ENCODE results near the gene SHISAL1. TPM values are rescaled to one million over a fixed set of nuclear protein-coding genes. Genes with fewer than 3 reads are reported as not detected.
"Not testable (repeated sequence)": the region's sequence is repeated elsewhere in the genome, so short reads cannot be mapped to it uniquely, and the experiment has no call there.

Gene SHISAL1
- total RNA-seq, 6 experiments from 2014 or later: not detected

GRCh38 chr22:44328762-44329161 lies 16.0 kb upstream of the SHISAL1 start:
- Mint-ChIP-seq H3K27me3 (ENCODE audit: insufficient read depth) (peaks cover 35% of the 10 kb centered on the region), H3K4me1 (ENCODE audit: low read depth) (peaks cover 19% of the 10 kb centered on the region), H3K27ac (no peak overlapping the region), H3K9me3 (no peaks in the 10 kb centered on the region), H3K36me3 (ENCODE audit: low read depth) (no peaks in the 10 kb centered on the region), H3K4me3 (no peak overlapping the region)
- DNase-seq: no peak
- TF ChIP-seq CTCF (IDR thresholded peaks at IDR 0.05): no peak

GRCh38 chr22:44328326-44328725 lies 15.6 kb upstream of the SHISAL1 start:
- Mint-ChIP-seq H3K27me3 (ENCODE audit: insufficient read depth) (peaks cover 35% of the 10 kb centered on the region), H3K27ac (no peak overlapping the region), H3K4me3 (no peak overlapping the region), H3K9me3 (no peaks in the 10 kb centered on the region), H3K4me1 (ENCODE audit: low read depth) (peaks cover 19% of the 10 kb centered on the region), H3K36me3 (ENCODE audit: low read depth) (no peaks in the 10 kb centered on the region)
- DNase-seq: no peak
- no peak for TF ChIP-seq CTCF (IDR thresholded peaks at IDR 0.05)

- H3K4me1 Mint-ChIP-seq (ENCODE audit: low read depth): peaks cover 14% of the 10 kb centered on the region
- no peak for TF ChIP-seq CTCF (IDR thresholded peaks at IDR 0.05)
- H3K4me3 Mint-ChIP-seq: peak overlapping the region; percentile 89
- DNase-seq: no peak
- peaks cover 28% of the 10 kb centered on the region for H3K27me3 Mint-ChIP-seq (ENCODE audit: insufficient read depth)
- no peak overlapping the region for H3K27ac Mint-ChIP-seq
- no peaks in the 10 kb centered on the region for H3K36me3 Mint-ChIP-seq (ENCODE audit: low read depth)
- H3K9me3 Mint-ChIP-seq: no peaks in the 10 kb centered on the region
These were observed 13.7 kb upstream of the SHISAL1 start for GRCh38 chr22:44326491-44326885.

- Mint-ChIP-seq H3K9me3 (no peaks in the 10 kb centered on the region), H3K27me3 (ENCODE audit: insufficient read depth) (peaks cover 25% of the 10 kb centered on the region), H3K4me1 (ENCODE audit: low read depth) (peaks cover 14% of the 10 kb centered on the region), H3K4me3 (peak overlapping the region; percentile 89), H3K27ac (peak overlapping the region; percentile 59), H3K36me3 (ENCODE audit: low read depth) (no peaks in the 10 kb centered on the region)
- peak; percentile 5 for DNase-seq
- peak; percentile 54 for TF ChIP-seq CTCF (IDR thresholded peaks at IDR 0.05)
These were observed 13.2 kb upstream of the SHISAL1 start for GRCh38 chr22:44325718-44326490.

- H3K36me3 Mint-ChIP-seq (ENCODE audit: low read depth); H3K9me3 Mint-ChIP-seq; H3K27me3 Mint-ChIP-seq (ENCODE audit: insufficient read depth); H3K4me3 Mint-ChIP-seq; DNase-seq; H3K27ac Mint-ChIP-seq: not testable (repeated sequence)
- peaks cover 14% of the 10 kb centered on the region for H3K4me1 Mint-ChIP-seq (ENCODE audit: low read depth)
These were observed 10.5 kb upstream of the SHISAL1 start for GRCh38 chr22:44323140-44323790.

GRCh38 chr22:44319685-44320084 lies 6.9 kb upstream of the SHISAL1 start:
- peaks cover 4% of the 10 kb centered on the region for H3K27me3 Mint-ChIP-seq (ENCODE audit: insufficient read depth)
- TF ChIP-seq CTCF (IDR thresholded peaks at IDR 0.05): no peak
- no peaks in the 10 kb centered on the region for H3K4me1 Mint-ChIP-seq (ENCODE audit: low read depth)
- H3K27ac Mint-ChIP-seq: no peak overlapping the region
- no peak for DNase-seq
- no peak overlapping the region for H3K4me3 Mint-ChIP-seq
- H3K9me3 Mint-ChIP-seq: no peaks in the 10 kb centered on the region
- H3K36me3 Mint-ChIP-seq (ENCODE audit: low read depth): no peaks in the 10 kb centered on the region

All from HFFc6 (cell line).